GM15510 (cell line): Measurements from ENCODE around the gene CDC23.

Experiments used
- POLR2A ChIP-seq: IDR thresholded peaks from 3 replicates; pipeline ENCODE4 v1.6.1; 2011; ENCODE audit warnings: borderline replicate concordance; ENCODE audit not compliant: insufficient read length; ENCODE audit errors: extremely low read depth

Gene CDC23

DNA sequence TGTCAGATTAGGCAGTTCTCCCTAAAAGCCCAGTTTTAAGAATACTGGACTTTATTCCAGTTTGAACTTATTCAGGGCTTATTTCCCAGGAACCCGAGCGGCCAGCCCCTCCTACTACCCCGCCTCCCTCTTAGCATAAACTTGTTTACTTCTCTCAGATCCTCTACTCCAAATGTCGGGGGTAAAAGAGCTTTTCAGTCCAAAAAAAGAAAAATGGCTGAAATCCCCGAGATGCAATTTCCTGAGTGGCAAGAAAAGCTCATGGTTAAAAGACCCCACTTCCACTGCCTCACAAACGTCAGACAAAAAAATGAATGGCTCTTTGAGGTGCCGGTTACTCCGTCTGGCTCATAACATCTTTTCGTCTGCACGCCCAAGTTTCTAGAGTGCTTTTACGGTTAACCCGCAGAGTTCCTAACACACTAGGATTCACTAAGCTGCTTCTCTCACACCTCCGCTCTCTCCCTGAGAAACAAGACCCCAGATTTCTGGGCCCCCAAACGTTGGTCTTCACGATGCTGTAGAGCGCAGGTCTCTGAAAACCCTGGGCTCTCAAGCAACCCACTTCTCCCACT, 35.1 kb downstream of the CDC23 start:
- no peak for TF ChIP-seq POLR2A

DNA sequence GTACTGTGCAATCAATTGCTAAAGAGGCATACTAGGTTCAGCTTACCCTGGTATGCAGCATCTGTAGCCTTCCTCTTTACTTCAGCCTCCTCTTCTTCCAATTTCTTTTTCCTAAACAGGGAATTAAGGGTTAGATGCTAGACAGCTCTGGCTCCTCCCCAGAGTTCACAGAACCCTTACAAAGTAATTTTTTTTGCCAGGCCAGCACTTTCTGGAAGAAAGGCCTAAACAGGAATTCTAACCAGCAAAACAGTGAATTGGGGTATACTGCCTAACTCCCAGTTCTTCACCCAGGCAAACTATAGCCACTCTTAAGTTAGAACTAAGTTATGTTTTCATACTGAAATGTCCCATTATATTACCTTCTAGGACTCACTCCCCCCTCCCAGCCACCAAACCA, 42.8 kb downstream of the CDC23 start:
- no peak for TF ChIP-seq POLR2A

DNA sequence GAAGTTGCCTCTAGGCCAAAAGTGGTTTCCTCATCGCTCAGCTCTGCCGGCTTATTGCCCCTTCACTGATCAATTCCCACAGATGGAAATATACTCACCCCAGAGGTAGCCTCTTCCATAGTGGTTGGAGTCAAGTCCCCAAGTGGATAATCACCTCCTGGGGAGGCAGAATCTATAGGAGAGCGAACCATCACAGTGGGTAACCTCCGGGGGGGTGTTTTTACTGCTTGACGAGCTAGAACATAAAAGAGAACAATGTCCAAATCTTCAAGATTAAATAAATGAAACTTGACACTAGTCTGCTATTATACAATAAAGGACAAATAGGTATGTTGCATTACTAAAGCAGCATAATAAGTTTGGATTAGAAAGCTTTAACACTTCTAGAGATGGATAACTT, 44.0 kb downstream of the CDC23 start:
- TF ChIP-seq POLR2A = no peak

DNA sequence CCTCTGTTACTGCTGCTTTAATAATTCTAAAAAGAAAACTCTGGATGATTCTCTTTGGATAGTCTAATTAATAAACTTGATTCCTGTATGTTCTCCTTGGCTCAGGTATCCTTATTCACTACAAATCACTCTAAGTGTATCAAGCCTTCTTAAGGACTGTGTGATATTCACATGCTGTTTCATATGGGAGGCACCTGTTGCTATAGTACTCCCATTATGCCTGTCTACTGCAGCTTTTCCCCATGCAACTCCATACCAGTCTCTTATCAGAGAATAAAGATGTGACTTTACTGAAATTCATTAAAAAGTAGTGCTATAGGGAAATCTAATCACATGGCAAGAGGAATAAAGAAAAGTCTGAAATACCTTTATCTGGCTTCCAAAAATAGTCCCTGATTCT, 49.4 kb downstream of the CDC23 start:
- no peak for TF ChIP-seq POLR2A

DNA sequence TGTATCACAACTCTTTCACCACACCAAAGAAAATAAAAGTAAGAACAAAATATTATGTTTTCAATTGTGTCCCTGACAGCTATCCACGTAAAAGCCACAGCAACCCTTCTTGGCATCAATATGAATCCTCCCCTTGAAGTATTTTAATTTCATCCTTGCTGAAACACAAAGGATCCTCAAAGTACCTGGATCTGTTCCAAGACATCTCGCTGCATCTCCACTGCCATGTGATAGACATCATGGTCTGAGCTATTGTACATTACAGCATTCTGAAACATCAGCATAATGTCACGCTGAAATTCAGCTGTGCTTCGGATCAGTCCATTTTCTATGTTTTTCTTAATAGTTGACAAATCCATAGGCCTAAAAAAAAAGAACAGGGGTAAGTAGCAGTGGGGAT, 52.4 kb downstream of the CDC23 start:
- no peak for TF ChIP-seq POLR2A

DNA sequence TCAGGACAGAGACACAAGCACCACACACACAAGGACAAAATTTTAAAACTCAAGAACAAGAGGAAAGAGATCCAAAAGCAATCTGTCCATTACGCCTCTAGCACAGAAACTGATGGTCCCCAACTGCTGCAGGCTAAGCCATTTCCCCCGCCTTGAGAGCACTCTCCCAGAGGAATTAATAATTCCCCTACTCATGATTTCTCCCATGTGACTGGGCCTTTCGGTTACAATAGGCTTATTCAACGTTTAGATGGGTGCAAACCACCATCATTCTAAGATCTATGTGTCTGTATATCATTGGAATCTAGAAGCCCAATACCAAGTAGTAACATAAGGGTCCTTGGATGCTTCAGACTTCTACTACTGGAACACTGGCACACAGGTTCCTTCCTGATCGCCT, 53.5 kb downstream of the CDC23 start:
- no peak for TF ChIP-seq POLR2A

DNA sequence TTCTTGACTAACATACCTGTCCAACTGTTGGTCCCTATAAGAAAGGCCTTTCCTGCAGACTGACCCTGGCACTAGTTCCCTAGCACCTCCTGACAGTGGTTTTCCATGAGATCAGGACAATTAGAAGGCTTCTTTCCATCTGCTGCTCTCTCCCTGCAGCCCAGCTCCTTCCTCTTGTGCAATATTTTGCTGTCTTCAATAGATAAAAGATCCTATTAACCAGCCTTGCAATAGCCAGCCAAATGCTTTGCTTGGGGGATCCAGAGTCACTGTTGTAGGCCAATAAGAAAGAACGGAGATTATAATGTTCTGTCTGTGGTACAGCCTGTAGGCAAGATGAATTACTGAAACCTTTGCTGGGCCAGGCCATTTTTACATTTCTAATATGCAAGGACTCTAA, 55.5 kb downstream of the CDC23 start:
- no peak for TF ChIP-seq POLR2A

DNA sequence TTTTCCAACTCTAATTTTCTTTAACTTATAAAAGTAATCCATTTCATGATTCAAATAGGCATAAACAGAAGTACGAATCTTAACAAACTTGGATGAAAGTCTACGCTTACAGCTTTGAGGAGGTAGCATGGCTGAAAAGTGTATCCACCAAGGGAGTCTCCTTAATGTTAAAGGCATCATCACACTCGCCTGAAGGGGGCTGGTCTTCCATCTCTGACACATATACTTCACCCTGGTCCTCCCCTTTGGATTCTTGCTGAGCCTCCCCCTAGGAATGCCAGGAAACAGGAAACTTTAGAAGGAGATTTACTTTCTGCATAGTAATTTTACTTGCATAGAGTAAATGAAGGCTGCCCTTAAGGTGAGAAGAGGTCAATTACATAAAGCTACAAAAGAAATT, 63.6 kb downstream of the CDC23 start:
- no peak for TF ChIP-seq POLR2A

DNA sequence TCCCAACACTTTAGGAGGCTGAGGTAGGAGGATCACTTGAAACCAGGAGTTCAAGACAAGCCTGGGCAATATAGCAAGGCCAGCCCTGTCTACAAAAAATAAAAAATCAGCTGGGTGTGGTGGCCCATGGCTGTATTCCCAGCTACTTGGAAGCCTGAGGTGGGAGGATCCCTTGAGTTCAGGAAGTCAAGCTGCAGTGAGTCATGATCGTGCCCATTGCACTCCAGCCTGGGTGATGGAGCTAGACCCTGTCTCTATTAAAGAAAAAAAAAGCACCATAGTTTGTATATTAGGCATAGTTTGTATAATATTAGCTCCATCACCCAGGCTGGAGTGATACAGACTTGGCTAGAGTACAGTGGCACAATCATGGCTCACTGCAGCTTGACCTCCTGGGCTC, 64.3 kb downstream of the CDC23 start:
- TF ChIP-seq POLR2A = no peak

DNA sequence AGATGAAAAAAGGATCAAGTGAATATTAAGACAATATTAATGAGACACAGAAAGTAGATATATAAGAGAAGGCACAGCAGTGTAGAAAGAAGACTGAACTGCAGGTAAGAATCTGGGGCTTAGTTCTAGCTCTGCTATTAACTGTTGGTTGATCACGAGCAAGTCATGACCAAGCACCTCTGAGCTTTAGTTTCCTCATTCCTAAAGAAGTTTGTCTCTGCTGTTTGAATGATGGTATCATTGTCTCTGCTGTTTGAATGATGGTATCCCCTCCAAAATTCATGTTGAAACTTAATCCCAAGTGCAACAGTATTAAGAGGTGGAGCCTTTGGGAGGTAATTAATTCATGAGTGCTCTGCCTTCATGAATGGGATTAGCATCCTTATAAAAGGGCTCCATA, 71.4 kb downstream of the CDC23 start:
- TF ChIP-seq POLR2A = no peak

DNA sequence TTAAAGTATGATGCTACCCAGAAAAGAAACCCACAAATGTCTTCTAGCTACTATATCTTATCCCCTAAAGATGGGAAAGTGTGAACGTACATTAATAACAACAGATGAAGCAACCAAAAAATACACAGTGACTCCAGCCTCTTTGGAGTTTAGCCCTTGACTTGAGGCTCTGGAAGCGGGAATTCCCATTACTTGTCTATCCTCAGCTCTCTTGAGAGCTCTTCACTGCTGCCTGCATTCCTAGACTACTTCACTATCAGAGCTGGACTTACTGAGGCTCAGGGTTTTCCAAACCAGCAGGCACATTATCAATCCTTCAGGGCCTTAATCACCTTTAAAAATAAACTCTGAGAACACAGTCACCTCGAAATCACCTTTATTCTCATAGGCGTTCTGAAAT, 72.9 kb downstream of the CDC23 start:
- no peak for TF ChIP-seq POLR2A

DNA sequence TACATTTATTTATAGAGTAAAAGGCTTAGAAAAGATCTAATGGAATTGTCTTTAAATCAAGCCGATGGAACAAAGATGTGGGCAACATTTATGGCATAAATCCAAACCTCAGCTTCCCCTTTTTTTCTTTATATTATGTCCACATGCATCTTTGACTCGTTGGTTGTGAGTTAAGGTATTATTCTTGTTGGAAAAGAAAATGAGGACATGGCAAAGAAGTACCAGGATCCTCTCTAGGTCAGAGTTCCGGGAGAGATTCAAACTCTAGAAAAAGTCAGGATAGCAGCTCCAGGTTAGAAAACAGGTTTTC, 73.4 kb downstream of the CDC23 start:
- no peak for TF ChIP-seq POLR2A

DNA sequence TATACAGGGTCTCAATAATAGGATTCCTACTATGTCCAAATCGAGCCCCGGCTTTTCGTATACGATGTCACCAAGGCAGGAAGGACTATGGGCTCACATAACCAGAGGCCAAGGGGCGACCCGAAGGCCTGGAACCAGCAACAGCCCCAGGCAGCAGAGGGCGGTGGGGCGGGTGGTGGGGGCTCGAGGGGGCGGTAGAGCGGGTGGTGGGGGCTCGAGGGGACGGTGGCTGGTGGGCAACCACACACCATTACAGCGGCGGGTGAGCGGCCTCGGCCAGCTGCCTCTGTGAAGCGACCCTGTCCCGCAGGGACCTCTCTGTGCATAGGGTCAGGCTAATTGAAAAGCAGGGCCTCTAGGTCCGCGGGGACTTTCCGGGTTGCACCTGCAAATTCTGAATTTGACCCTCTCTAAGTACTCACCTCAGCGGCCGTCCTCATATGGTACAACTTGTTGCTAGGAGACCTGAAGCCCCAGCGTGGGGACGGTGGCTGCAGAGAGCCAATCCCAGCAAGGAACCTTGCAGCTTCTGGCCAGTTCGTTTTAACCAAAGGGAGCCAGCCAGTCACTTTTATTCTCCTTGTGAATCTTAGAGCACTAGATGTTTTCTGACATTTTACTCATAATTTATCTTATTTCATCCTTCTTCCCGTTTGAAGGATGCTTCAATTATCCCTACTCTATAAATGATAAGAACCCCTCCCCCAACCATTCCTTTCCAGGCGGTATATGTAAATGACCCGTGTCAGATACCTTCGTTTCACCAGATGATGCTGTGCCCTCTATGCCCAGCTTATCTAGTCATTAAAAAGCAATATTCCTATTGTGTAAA, 74.0 kb downstream of the CDC23 start, which contains the start of gene NME5:
NME5 (minus strand) TSS at position 480 of the 832 bp plus-strand sequence. CDS start 648 bp downstream, outside the sequence.
- TF ChIP-seq POLR2A = no peak
